H1 (cell line): ENCODE data around the gene GPR61. TPM values are rescaled to one million over a fixed set of nuclear protein-coding genes. Genes with fewer than 3 reads are reported as not detected.

Experiments used
- CEBPB ChIP-seq: IDR thresholded peaks from 2 replicates; pipeline ENCODE4 v1.6.1; 2012; ENCODE audit warnings: low read depth, low read length
- CHD7 ChIP-seq: fragments of 300-600 bp; sonication (generic); IDR thresholded peaks from 2 replicates; pipeline ENCODE4 v1.7.1; 2012; ENCODE audit warnings: low read length, moderate library complexity, mild to moderate bottlenecking, inconsistent platforms; ENCODE audit not compliant: insufficient replicate concordance
- HDAC6 ChIP-seq: IDR thresholded peaks from one replicate; pipeline ENCODE4 v1.7.1; 2012; ENCODE audit warnings: low read depth, mild to moderate bottlenecking, inconsistent platforms, low read length, moderate library complexity
- JUND ChIP-seq: IDR thresholded peaks from 2 replicates; pipeline ENCODE4 v1.6.1; 2011; ENCODE audit warnings: mild to moderate bottlenecking, improper control_type of control experiment, low read length
- KDM5A ChIP-seq: fragments of 200-600 bp; IDR thresholded peaks from 2 replicates; pipeline ENCODE4 v1.7.1; 2012; ENCODE audit warnings: mild to moderate bottlenecking, low read length, inconsistent platforms, mixed read lengths
- MAFK ChIP-seq: IDR thresholded peaks from 2 replicates; pipeline ENCODE4 v1.6.1; 2012; ENCODE audit warnings: low read depth, mild to moderate bottlenecking, improper control_type of control experiment, low read length
- NRF1 ChIP-seq: IDR thresholded peaks from 2 replicates; pipeline ENCODE4 v1.6.1; 2011; ENCODE audit warnings: mild to moderate bottlenecking, low read depth, low read length, improper control_type of control experiment
- RAD21 ChIP-seq, 2 experiments: IDR thresholded peaks in 1 of 2; conservative IDR thresholded peaks in 1 of 2; 2 replicates each; pipeline ENCODE4 v1.6.1; 2011; ENCODE audit warnings: low read depth in 2 of 2, low read length in 2 of 2, improper control_type of control experiment in 1 of 2, inconsistent platforms in 1 of 2, mild to moderate bottlenecking in 1 of 2, moderate library complexity in 1 of 2
- SIN3A ChIP-seq, 2 experiments: IDR thresholded peaks in 1 of 2; conservative IDR thresholded peaks in 1 of 2; 2 replicates each; pipeline ENCODE4 v1.6.1; 2011 to 2012; ENCODE audit warnings: low read length in 2 of 2, improper control_type of control experiment in 1 of 2, low read depth in 1 of 2, mild to moderate bottlenecking in 1 of 2
- SIRT6 ChIP-seq: IDR thresholded peaks from one replicate; pipeline ENCODE4 v1.7.1; 2012; ENCODE audit warnings: low read length, inconsistent platforms
- SRF ChIP-seq: IDR thresholded peaks from 2 replicates; pipeline ENCODE4 v1.6.1; 2011; ENCODE audit warnings: mild to moderate bottlenecking, low read depth, low read length, moderate library complexity
- SUZ12 ChIP-seq: fragments of 200-600 bp; sonication (generic); IDR thresholded peaks from 2 replicates; pipeline ENCODE4 v1.6.1; 2012; ENCODE audit warnings: mild to moderate bottlenecking, inconsistent platforms, low read length, moderate library complexity, mixed read lengths
- polyA plus RNA-seq, 7 experiments: library from polyadenylated mRNA; depleted of rRNA in 3 of 7; stranded (reverse) in 5 of 7; unstranded in 2 of 7; fragments of >200 nt in 5 of 7; fragments of 200-250 nt in 2 of 7; gene quantifications; 1 replicate in 5 of 7; 2 replicates in 1 of 7; 4 replicates in 1 of 7; pipeline versions ENCODE4 v1.2.1 to v1.2.3, GENCODE V29; 2011 to 2013; ENCODE audit warnings: missing spikeins in 2 of 7, mixed read lengths in 2 of 7
- total RNA-seq: library from RNA; stranded (reverse); fragmentation: NEBNext Ultra II Directional; extraction: Animal tissue kit (Norgen Biotek cat#: 25700); gene quantifications from 2 replicates; pipeline ENCODE4 v1.2.1, GENCODE V29; 2021

Gene GPR61
- total and polyA plus RNA-seq, 2 of the 8 experiments (the other 6 are each of a cell fraction or from before 2014, with no cell fraction given) = 0.41 to 0.53 TPM

GRCh38 chr1:109592916-109593315 lies 53.2 kb downstream of the GPR61 start (continued):
- no peak for TF ChIP-seq CHD7
- no peak for TF ChIP-seq RAD21 (IDR thresholded peaks at IDR 0.05 in 1 of 2, conservative IDR thresholded peaks at IDR 0.05 in 1 of 2; ENCODE audit: low read depth in 2 of 2, low read length in 2 of 2)
- TF ChIP-seq KDM5A = no peak
- TF ChIP-seq SUZ12 = no peak
- TF ChIP-seq SRF = no peak
- TF ChIP-seq CEBPB = no peak
- no peak for TF ChIP-seq SIN3A (conservative IDR thresholded peaks at IDR 0.05 in 1 of 2, IDR thresholded peaks at IDR 0.05 in 1 of 2; ENCODE audit: low read depth in 1 of 2, low read length in 2 of 2)
- TF ChIP-seq SIRT6 = no peak
- TF ChIP-seq JUND = no peak
- TF ChIP-seq MAFK = no peak
- no peak for TF ChIP-seq HDAC6
- TF ChIP-seq NRF1 = no peak
